Measurements from ENCODE around the gene KPRP. TPM values are rescaled to one million over a fixed set of nuclear protein-coding genes. Genes with fewer than 3 reads are reported as not detected.

KPRP gene
- total RNA-seq, 1 donor from 2014 or later: not detected

DNA sequence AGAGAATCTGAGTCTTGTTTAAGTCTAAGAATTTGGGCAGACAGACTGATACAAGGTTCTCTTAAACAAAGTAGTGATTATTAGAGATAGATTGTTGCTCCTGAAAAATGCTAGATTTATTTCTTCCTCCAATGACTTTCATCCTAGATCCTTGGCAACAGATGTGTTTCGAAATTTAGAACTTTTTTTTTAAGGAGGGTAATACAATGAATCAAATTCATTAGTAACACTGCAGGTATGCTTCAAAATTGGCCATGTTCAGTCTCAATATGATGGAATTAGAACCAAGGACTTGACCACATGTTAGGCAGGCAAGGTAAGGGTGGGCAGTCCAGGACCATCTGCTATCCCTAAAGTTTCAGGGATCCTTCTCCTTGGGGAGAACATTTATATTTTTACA lies 12.6 kb downstream of the KPRP start:
- no peak overlapping the region for H3K4me3 ChIP-seq
- H3K36me3 ChIP-seq: no peaks in the 10 kb centered on the region
- no peaks in the 10 kb centered on the region for H3K27me3 ChIP-seq (ENCODE audit: low read depth)
- ATAC-seq (no peak), DNase-seq (no peak)
- no peak overlapping the region for H3K27ac ChIP-seq
- TF ChIP-seq, protein P1, sequence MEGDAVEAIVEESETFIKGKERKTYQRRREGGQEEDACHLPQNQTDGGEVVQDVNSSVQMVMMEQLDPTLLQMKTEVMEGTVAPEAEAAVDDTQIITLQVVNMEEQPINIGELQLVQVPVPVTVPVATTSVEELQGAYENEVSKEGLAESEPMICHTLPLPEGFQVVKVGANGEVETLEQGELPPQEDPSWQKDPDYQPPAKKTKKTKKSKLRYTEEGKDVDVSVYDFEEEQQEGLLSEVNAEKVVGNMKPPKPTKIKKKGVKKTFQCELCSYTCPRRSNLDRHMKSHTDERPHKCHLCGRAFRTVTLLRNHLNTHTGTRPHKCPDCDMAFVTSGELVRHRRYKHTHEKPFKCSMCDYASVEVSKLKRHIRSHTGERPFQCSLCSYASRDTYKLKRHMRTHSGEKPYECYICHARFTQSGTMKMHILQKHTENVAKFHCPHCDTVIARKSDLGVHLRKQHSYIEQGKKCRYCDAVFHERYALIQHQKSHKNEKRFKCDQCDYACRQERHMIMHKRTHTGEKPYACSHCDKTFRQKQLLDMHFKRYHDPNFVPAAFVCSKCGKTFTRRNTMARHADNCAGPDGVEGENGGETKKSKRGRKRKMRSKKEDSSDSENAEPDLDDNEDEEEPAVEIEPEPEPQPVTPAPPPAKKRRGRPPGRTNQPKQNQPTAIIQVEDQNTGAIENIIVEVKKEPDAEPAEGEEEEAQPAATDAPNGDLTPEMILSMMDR (IDR thresholded peaks at IDR 0.05): no peak
- no peaks in the 10 kb centered on the region for H3K9me3 ChIP-seq
- intact Hi-C loops (cut with DNase I): no loop called here
- no peaks in the 10 kb centered on the region for H3K4me1 ChIP-seq

DNA sequence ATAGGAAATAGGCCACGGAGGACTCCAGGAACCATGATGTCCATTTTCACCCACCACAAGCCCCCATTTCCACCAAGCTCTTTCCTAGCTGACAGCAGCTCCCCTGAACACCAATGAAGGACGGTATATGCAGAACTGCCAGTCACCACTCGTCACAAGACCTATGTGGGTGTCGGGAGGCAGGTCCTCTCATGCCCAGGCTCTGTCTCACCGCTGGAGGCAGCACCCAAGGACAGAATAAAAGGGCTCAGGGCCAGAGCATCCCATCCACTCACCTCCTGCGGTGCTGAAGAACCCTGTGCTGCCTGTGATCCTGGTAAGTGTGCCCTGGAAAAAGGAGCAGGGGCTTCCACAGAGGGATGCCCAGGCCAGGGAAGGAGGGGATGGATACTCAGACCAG lies 17.1 kb downstream of the KPRP start, which contains the start of gene LCE1F:
Gene LCE1F, plus strand, starts transcription at position 266 of the 400 bp plus-strand sequence. CDS start 1,232 bp downstream, outside the sequence.
- no peaks in the 10 kb centered on the region for H3K4me1 ChIP-seq
- no peaks in the 10 kb centered on the region for H3K36me3 ChIP-seq
- no peaks in the 10 kb centered on the region for H3K9me3 ChIP-seq
- no peak within 1 kb of the TSS for H3K4me3 ChIP-seq
- H3K27ac ChIP-seq: no peak within 1 kb of the TSS
- no peaks in the 10 kb centered on the region for H3K27me3 ChIP-seq (ENCODE audit: low read depth)
- TF ChIP-seq, protein P1 (IDR thresholded peaks at IDR 0.05): no peak
- ATAC-seq (no peak), DNase-seq (no peak)
- intact Hi-C loops (cut with DNase I): no loop called here

GRCh38 chr1:152776361-152776760 lies 18.5 kb downstream of the KPRP start:
- no peaks in the 10 kb centered on the region for H3K36me3 ChIP-seq
- no peak for ATAC-seq
- intact Hi-C loops (cut with DNase I): no loop called here
- no peak overlapping the region for H3K27ac ChIP-seq
- H3K27me3 ChIP-seq (ENCODE audit: low read depth): no peaks in the 10 kb centered on the region
- H3K4me3 ChIP-seq: no peak overlapping the region
- TF ChIP-seq, protein P1 (IDR thresholded peaks at IDR 0.05): no peak
- H3K9me3 ChIP-seq: no peaks in the 10 kb centered on the region
- H3K4me1 ChIP-seq: no peaks in the 10 kb centered on the region
- no peak for DNase-seq

GRCh38 chr1:152777510-152778137 lies 19.8 kb downstream of the KPRP start:
- DNase-seq (no peak), ATAC-seq (no peak)
- Histone ChIP-seq H3K36me3 (no peaks in the 10 kb centered on the region), H3K9me3 (no peaks in the 10 kb centered on the region), H3K4me3 (no peak overlapping the region), H3K27ac (no peak overlapping the region), H3K27me3 (ENCODE audit: low read depth) (no peaks in the 10 kb centered on the region), H3K4me1 (no peaks in the 10 kb centered on the region)
- intact Hi-C loops (cut with DNase I): no loop called here
- TF ChIP-seq, protein P1 (IDR thresholded peaks at IDR 0.05): no peak

DNA sequence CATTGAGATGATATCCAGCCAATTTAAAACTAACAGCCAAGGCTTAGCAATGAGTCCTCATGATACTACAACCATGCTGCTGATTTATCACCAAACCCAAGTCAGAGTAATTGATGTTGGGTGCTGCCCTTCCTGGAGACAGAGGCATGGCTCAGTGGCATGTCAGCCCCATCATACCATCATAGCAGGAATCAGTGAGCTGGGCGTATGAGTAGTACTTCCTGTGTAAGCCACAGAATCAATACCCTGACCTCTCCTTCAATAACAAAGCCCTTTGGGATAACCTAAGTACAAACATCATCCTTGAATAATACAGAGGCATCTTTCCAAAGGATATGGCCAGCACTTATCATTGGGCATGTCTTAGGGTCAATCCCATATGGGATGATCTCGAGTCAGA lies 25.3 kb downstream of the KPRP start:
- no peak for DNase-seq
- Histone ChIP-seq H3K4me1 (no peaks in the 10 kb centered on the region), H3K27ac (no peak overlapping the region), H3K4me3 (no peak overlapping the region), H3K9me3 (no peaks in the 10 kb centered on the region), H3K27me3 (ENCODE audit: low read depth) (peaks cover 5% of the 10 kb centered on the region), H3K36me3 (no peaks in the 10 kb centered on the region)
- TF ChIP-seq, protein P1 (IDR thresholded peaks at IDR 0.05): no peak
- intact Hi-C loops (cut with DNase I): no loop called here
- no peak for ATAC-seq

Measured in lower lobe of right lung (tissue), 2 donors.